GM21423 (cell line): ENCODE data around the gene CACNA1H.
"Not testable (repeated sequence)": the region's sequence is repeated elsewhere in the genome, so short reads cannot be mapped to it uniquely, and the experiment has no call there.

ENCODE experiments used
- ATAC-seq: cut with Tn5 transposase; IDR thresholded peaks from one replicate; pipeline ENCODE4 v1.9.1; 2021; ENCODE audit warnings: mild to moderate bottlenecking, moderate library complexity; ENCODE audit not compliant: unreplicated experiment

CACNA1H gene

DNA sequence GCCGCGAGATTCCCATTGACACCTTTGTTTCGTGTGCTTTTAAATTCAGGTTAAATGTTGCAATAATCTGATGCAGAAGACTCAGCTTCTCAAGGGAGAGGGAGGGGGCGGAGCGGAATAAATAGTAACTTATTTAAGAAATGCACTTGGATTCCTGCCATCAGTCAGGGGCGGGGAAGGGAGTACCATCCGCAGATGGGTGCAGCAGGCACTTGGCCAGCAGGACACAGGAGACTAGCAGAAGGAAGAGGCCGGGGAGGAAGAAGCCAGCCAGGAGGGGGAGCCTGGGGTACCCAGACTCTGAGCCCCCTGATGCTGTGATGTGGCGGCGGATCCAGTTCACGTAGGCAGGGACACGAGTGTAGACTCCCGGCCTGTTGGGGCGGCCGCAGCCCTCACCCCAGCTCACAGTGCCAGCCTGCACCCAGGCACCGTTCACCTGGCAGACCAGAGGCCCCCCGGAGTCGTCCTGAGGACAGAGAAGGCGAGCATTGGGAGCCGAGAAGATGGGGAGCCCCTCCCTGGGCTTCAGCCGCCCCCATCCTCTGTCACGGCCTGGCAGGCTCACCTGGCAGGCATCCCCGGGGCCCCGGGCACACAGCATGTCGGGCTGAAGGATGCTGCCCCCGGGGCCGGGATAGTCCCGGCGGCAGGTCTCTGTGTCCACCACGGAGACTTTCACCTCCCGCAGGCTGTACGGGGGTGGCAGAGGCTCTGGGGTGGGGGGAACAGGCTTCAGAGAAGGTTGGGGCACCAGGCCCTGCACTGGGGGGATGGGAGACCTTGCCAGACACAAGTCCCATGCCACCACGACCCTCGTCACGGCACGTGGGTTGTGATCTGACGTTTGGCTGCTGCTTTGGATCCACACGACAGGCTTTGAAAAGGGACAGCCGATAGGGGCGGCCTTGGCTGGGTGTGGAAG, 69.0 kb downstream of the CACNA1H start:
- no peak for ATAC-seq

- ATAC-seq: no peak
Measured at GRCh38 chr16:1222553-1223354, 69.8 kb downstream of the CACNA1H start.

DNA sequence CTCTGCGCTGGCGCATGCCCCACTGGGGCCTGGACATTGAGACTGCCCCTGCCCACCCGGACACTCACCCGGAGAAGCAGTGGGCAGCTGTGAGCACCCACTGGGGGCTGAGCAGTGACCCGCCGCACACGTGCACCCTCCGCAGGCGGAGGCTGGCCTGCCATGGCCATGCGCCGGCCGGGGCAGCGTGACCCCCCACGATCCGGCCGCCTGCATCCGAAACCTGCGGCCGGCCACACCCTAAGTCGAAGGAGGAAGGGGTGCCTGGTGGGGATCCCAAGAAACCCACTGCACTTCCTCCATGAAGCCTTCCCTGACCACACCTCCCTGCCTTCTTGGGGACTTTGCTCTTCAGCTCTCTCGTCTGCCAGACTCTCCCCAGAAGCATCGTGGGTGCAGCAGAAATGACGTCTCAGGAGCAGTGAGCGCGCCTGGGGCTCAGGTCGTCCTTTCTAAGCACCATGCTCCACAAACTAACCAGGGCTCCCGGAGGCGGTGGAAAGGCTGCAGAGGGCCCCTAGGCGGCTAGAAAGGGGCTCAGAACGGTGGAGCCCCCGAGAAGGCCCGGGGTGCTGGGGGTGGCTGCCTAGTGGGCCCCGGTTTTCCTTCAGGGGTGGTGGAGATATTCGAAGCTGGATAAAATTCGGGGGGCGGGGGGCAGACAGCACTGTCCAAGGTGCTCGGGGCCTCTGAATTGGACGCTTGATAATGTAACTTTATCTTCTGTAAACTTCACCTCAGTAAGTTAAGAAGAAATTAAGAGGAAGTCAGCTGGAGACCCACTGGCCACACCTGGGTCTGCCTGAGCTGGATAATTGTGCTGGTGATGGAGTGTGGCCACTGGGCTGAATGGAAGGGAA, 70.7 kb downstream of the CACNA1H start:
- ATAC-seq: no peak

GRCh38 chr16:1224558-1224957, 71.7 kb downstream of the CACNA1H start:
- ATAC-seq: no peak

DNA sequence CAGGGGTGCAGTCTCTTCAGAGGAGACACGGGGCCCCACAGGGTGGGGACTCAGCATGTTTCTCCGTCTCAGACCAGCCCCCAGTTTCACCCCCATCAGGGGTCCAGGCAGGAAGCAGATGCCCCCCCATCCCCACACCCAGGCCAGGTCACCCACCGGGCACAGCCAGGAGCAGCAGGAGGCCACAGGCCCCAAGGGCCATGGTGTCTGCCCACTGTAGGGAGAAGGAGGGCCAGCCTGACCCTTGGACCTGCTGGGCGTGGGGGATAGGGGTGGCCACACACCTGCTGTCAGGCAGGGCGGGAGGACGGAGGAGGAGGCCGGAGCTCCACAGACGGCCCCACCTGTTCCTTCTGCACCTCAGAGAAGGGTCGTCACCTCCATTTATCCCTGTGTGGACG, 72.1 kb downstream of the CACNA1H start, which contains the start of gene TPSG1:
TPSG1 (minus strand) TSS at position 218 of the 401 bp plus-strand sequence; CDS start at position 202, 16 bp downstream.
- no peak for ATAC-seq

GRCh38 chr16:1225728-1226311, 72.9 kb downstream of the CACNA1H start:
- not testable (repeated sequence) for ATAC-seq

GRCh38 chr16:1226692-1227091, 73.8 kb downstream of the CACNA1H start:
- ATAC-seq: not testable (repeated sequence)

DNA sequence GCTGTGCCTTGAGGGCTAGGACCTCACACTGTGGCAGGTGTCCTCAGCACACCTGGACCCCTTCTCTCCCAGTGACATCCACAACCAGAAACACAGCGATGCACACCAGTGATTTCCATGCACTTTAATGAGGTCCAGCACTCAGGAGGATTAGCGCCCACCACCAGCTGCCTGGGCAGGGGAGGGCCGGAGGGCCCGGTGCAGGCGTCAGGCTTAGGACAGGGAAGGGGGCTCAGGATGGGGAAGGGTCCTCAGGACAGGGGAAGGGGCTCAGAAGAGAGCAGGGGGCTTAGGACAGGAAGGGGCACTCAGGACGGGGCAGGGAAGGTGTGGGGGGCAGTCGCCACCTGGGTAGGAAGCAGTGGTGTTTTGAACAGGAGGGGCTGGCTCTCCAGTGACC, 75.3 kb downstream of the CACNA1H start:
- ATAC-seq: not testable (repeated sequence)

DNA sequence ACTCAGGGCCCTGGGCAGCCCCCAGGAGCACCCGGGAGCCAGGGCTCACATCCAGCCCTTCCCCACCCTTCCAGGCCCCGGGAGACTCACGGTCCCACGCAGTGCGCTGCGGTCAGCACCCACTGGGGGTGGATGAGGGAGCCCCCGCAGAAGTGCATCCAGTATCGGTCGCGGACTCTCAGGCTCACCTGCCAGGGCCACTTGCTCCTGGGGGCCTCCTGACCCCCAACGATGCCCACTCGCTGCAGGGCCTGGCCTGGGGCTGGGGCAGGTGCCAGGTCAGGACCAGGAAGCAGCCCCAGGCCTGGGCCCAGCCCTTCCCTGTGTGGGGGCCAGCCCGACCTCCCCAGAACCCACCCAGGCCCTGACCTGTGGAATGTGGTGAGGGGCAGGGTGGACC, 76.6 kb downstream of the CACNA1H start:
- ATAC-seq: not testable (repeated sequence)

GRCh38 chr16:1230084-1230470, 77.2 kb downstream of the CACNA1H start, which contains the start of gene TPSB2:
Gene TPSB2 (minus strand): TSS chr16:1230184. CDS start chr16:1229951, 233 bp downstream.
- not testable (repeated sequence) for ATAC-seq

DNA sequence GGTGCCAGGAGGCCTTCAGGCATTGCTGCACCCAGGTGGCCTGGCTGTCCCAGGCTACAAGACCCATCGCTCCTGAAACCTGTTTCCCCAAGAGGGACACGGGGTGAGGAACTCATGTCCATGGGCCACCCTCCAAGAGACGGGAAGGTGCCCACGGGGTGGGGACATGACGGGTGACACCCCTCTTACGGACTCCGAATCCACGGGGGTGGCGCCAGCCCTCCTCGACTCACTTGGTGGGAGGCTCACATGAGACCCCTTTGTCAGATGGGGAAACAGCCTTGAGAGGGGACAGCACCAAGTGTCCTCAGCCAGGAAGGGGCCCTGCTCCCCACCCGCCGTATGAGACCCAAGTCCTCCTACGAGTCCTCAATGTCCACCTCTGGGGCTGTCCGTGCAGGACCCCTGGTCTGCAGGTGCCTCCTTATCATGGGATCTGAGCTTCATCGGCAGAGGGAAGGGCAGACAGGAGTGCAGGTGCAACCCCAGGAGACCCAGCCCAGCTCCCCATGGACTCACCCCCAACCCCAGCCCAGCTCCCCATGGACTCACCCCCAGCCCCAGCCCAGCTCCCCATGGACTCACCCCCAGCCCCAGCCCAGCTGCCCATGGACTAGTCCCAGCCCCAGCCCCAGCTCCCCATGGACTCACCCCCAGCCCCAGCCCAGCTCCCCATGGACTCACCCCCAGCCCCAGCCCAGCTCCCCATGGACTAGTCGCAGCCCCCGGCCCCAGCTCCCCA, 77.7 kb downstream of the CACNA1H start:
- ATAC-seq: not testable (repeated sequence)

DNA sequence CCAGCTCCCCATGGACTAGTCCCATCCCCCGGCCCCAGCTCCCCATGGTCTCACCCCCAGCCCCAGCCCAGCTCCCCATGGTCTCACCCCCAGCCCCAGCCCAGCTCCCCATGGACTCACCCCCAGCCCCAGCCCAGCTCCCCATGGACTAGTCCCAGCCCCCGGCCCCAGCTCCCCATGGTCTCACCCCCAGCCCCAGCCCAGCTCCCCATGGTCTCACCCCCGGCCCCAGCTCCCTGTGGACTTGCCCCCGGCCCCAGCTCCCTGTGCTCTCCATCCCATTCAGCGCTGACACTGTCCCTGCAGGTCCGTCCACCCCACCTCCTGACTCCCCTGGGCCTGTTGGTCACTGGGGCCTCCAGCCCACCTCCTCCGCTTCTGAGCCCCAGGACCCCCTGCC, 78.4 kb downstream of the CACNA1H start:
- not testable (repeated sequence) for ATAC-seq

DNA sequence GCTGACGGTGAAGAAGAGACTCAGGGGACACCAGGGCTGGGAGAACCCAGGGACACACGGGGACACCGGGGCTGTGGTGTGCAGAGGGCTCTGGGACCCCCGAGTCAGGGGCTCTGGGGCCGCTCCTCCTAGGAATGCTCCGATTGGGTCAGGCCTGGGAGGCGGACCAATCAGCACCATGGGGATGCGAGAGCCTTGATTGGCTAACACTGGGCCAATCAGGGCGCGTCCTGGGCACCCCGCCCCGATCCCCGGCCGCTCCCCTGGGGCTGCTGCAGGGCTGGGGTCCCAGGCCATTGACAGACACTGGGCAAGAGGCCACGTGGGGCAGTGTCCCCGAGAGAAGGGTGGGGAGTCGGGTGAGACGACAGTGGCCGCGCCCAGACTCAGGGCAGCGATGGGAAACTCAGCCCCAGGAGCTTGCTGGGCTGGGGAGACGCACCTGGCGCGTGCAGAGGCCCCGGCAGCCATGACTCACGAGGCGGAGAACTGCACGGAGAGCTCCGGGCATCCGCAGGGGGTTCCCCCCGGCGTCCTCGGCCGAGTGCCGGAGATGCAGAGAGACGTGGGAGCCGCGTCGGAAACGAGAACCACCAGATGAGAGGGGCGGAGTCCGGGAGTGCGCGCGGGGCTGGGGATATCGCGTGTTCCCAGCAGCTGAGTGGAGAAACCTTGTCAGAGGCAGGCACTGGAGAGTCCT, 79.3 kb downstream of the CACNA1H start:
- ATAC-seq: not testable (repeated sequence)

GRCh38 chr16:1236659-1237058, 83.8 kb downstream of the CACNA1H start:
- not testable (repeated sequence) for ATAC-seq

- no peak for ATAC-seq
Measured at GRCh38 chr16:1237990-1238389, 85.1 kb downstream of the CACNA1H start.

- ATAC-seq: not testable (repeated sequence)
Measured at GRCh38 chr16:1238909-1239308, 86.0 kb downstream of the CACNA1H start.

DNA sequence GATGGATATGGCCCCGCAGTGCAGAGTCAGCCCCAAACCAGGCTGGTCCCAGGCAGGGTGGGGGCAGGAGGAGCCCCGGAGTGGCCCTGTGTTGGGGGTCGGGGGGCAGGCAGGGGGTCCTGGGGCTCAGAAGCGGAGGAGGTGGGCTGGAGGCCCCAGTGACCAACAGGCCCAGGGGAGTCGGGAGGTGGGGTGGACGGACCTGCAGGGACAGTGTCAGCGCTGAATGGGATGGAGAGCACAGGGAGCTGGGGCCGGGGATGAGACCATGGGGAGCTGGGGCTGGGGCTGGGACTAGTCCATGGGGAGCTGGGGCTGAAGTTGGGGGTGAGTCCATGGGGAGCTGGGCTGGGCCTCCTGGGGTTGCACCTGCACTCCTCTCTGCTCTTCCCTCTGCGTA, 86.7 kb downstream of the CACNA1H start:
- ATAC-seq: not testable (repeated sequence)

DNA sequence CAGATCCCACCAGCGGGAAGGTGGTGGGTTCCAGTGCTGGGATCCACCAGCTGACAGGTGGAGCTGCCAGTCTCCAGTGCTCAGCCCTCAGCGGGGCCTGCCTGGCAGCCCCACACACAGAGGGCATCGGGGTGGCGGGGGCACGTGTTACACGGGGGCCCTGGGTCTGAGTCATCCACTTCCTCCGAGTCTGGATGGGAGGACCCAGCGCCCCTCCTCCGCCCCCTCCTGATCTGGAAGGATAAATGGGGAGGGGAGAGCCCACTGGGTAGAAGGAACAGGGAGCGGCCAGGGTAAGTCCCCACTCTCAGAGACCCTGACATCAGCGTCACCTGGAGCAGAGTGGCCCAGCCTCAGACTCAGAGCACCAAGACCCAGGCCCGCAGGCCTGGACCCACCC, 87.5 kb downstream of the CACNA1H start, which contains the start of gene TPSAB1:
TPSAB1 (plus strand) TSS at position 270 of the 400 bp plus-strand sequence. CDS start 234 bp downstream, outside the sequence.
- not testable (repeated sequence) for ATAC-seq

DNA sequence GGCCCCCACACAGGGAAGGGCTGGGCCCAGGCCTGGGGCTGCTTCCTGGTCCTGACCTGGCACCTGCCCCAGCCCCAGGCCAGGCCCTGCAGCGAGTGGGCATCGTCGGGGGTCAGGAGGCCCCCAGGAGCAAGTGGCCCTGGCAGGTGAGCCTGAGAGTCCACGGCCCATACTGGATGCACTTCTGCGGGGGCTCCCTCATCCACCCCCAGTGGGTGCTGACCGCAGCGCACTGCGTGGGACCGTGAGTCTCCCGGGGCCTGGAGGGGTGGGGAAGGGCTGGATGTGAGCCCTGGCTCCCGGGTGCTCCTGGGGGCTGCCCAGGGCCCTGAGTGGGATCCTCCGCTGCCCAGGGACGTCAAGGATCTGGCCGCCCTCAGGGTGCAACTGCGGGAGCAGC, 88.2 kb downstream of the CACNA1H start:
- ATAC-seq: not testable (repeated sequence)
